Measurements from ENCODE around the gene TRERF1.

TRERF1 gene

GRCh38 chr6:42176981-42177380, 274.7 kb downstream of the TRERF1 start:
- H3K4me1 ChIP-seq: no peaks in the 10 kb centered on the region
- DNase-seq: no peak
- intact Hi-C loops (cut with DNase I; ENCODE audit: low total_unique reads): no loop called here

GRCh38 chr6:42175860-42176259, 275.9 kb downstream of the TRERF1 start:
- TF ChIP-seq CTCF (IDR thresholded peaks at IDR 0.05): no peak

More at GRCh38 chr6:42176981-42177380, 274.7 kb downstream of the TRERF1 start:
- H3K27ac ChIP-seq: no peak overlapping the region
- H3K27me3 ChIP-seq: peaks cover 0 to 17% of the 10 kb centered on the region in 2 donors
- no peaks in the 10 kb centered on the region for H3K36me3 ChIP-seq
- TF ChIP-seq CTCF (IDR thresholded peaks at IDR 0.05): no peak
- H3K4me3 ChIP-seq: no peak overlapping the region
- H3K9me3 ChIP-seq: no peaks in the 10 kb centered on the region

More at GRCh38 chr6:42175860-42176259, 275.9 kb downstream of the TRERF1 start:
- intact Hi-C loops (cut with DNase I; ENCODE audit: low total_unique reads): no loop called here
- Histone ChIP-seq H3K27me3 (peaks cover 0 to 17% of the 10 kb centered on the region in 2 donors), H3K27ac (no peak overlapping the region), H3K9me3 (no peaks in the 10 kb centered on the region), H3K4me1 (no peaks in the 10 kb centered on the region), H3K4me3 (no peak overlapping the region), H3K36me3 (no peaks in the 10 kb centered on the region)
- DNase-seq: no peak

Data from tibial artery (tissue), 4 donors.